DOHH2 (cell line): ENCODE data around the gene HEATR5A.

Experiments
- CTCF ChIP-seq: fragments of 200-600 bp; sonication (generic); IDR thresholded peaks from one replicate; pipeline ENCODE4 v1.5.1; 2014; ENCODE audit warnings: antibody characterized with exemption, mild to moderate bottlenecking, low read depth, low read length; ENCODE audit not compliant: poor library complexity, severe bottlenecking
- EZH2phosphoT487 ChIP-seq: fragments of 200-600 bp; sonication (generic); IDR thresholded peaks from 2 replicates; pipeline ENCODE4 v1.6.1; 2017; ENCODE audit warnings: borderline replicate concordance, mild to moderate bottlenecking, antibody characterized with exemption, low read length, moderate library complexity, mixed read lengths

- no peak for TF ChIP-seq CTCF
- no peak for TF ChIP-seq EZH2phosphoT487
Observed at GRCh38 chr14:31256534-31257243, 163.7 kb downstream of the HEATR5A start.
